Keratinocyte (primary cell): Measurements from ENCODE around the gene RFWD3.

ENCODE experiments used
- EZH2 ChIP-seq: IDR thresholded peaks from one replicate; pipeline ENCODE4 v1.6.1; 2012; ENCODE audit warnings: inconsistent platforms, mild to moderate bottlenecking, low read length, moderate library complexity
- TF ChIP-seq, protein P1 (sequence below), 3 experiments: IDR thresholded peaks in 1 of 3; conservative IDR thresholded peaks in 1 of 3; optimal IDR thresholded peaks in 1 of 3; 2 replicates in 2 of 3; 3 replicates in 1 of 3; pipeline versions ENCODE3 to v1.5.1; 2011; ENCODE audit warnings: low read length in 3 of 3, mild to moderate bottlenecking in 3 of 3, moderate library complexity in 2 of 3, control low read depth in 1 of 3, inconsistent platforms in 1 of 3; ENCODE audit not compliant: insufficient read depth in 2 of 3; ENCODE audit errors: extremely low read depth in 1 of 3

DNA sequence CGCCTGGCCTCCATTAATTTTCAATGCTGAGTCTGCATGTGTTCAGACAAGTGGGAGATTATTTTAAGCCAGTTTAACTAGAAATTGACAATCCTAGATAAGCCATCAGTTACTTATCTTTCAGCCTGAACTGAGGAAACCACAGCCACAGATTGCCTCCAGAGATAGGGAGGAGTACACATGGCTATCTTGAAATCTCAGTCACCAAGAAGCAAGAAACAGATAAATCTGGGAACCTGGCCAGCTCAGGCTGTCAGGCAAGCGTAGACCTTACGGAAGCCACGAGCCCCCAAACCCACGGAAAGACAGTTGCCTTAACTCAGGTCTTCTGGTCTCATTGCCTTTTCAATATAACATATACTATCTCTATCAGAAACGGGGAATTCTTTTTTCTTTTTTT lies 57.7 kb downstream of the RFWD3 start:
- TF ChIP-seq, protein P1, sequence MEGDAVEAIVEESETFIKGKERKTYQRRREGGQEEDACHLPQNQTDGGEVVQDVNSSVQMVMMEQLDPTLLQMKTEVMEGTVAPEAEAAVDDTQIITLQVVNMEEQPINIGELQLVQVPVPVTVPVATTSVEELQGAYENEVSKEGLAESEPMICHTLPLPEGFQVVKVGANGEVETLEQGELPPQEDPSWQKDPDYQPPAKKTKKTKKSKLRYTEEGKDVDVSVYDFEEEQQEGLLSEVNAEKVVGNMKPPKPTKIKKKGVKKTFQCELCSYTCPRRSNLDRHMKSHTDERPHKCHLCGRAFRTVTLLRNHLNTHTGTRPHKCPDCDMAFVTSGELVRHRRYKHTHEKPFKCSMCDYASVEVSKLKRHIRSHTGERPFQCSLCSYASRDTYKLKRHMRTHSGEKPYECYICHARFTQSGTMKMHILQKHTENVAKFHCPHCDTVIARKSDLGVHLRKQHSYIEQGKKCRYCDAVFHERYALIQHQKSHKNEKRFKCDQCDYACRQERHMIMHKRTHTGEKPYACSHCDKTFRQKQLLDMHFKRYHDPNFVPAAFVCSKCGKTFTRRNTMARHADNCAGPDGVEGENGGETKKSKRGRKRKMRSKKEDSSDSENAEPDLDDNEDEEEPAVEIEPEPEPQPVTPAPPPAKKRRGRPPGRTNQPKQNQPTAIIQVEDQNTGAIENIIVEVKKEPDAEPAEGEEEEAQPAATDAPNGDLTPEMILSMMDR (optimal IDR thresholded peaks at IDR 0.05 in 1 of 3, IDR thresholded peaks at IDR 0.05 in 1 of 3, conservative IDR thresholded peaks at IDR 0.05 in 1 of 3; ENCODE audit: extremely low read depth in 1 of 3, insufficient read depth in 2 of 3, low read length in 3 of 3) = no peak
- TF ChIP-seq EZH2 = no peak
